ENCODE measurements around the gene PRKN.

GRCh38 chr6:162379757-162380409 is 347.7 kb downstream of the PRKN start:
- TF ChIP-seq CTCF (IDR thresholded peaks at IDR 0.05; ENCODE audit: low read depth, low read length) (no peak), EZH2phosphoT487 (IDR thresholded peaks at IDR 0.05; ENCODE audit: low read depth) (no peak)

Measured in OCI-LY3 (cell line).